NCI-H2081 (cell line): ENCODE results near the gene FAM240B.
A peak's percentile ranks its signal among the peaks of the same experiment; 100 is the strongest.

ENCODE experiments used
- DNase-seq, 2 experiments: peaks; one replicate each; lab custom pipeline; 2025; lab: John Stamatoyannopoulos, UW

Gene FAM240B

DNA sequence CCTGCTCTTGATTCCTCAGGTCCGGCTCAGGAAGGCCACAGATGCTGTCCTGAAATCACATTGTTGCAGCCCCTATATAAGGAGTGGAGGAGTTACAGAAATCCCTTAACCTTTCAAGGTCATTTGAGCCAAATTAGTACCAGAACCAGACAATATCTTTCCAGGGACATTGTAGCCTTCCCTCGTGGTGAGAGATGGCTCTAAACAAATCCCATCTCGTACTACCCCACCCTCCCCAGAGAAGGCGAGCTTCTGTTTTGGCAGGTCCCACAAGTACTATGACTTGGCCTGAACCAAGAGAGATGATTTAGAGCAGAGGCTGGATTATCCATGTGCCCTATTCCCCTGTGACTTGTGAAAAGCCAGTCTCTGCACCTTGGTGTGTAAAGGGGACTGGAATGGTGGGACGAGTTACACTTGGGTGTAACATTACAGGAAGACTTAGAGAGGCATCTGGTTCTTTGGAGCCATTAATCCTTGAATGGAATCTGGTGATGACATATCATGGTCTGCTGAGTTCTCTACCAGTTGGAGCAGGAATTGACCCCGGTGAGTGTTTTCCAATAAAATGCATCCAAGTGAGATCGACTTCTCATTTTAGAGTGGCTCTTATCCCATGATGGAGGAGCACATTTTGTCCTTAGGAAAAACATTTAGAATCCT lies at the start of gene FAM240B:
TSS of gene FAM240B (minus strand) at position 51 of the 663 bp plus-strand sequence. CDS start 16,134 bp downstream, outside the sequence.
- DNase-seq: no peak

DNA sequence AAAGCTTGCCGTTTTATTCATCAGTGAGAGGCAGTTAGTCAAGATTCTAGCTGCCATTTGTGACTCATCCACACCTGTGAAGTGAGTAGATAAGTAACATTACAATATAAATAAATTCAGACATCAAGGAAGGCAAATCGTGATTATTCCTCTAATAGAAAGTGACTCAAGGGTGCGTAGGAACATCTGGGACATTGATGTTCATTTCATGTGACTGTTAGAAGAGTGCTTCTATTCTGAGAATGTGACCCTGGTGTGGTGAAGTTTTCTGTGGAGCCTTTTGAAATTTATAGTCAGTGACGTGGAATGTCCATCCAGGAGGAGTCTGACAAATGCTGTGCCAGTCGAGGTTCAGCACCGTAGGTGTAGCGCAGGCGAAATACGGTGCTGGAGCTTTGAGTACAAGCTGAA lies 48.4 kb upstream of the FAM240B start:
- no peak for DNase-seq

DNA sequence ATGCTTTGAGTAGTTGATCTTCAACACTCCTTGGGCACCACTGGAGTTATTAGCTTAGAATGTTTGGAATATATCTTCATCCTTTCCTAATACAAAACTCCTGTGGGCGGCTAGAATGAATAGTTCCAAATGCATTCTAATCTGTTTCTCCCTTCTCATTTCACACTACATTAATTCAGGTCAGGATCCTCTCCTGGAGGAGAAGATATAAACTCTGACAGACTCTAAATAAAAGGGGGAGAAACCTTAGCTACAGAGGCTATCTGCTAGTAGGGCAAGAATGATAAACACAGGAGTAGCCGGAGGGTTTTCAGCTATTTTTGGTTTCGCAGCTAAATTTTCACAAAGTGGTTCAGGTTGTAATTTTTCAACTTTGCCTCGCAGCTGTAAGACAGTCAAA lies 45.2 kb upstream of the FAM240B start:
- no peak for DNase-seq

DNA sequence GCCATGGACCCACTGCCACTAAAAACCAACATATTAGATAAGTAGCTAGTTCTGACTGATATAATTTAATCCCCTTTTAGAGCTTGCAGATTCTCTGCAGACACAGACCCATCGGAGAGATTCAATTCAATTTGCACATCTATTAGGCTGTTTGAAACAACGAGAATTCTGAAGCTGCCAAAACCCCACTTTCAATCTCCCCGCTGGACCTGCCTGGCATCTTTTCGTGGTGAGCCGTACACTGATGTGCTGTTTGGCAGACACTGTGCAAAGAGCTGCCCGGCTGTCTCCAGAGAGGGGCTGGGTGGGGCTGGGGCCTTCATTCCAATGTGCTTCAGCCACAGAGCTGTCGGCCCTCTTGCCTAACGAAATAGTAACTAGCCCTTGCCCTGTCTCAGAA lies 42.1 kb upstream of the FAM240B start:
- no peak for DNase-seq

DNA sequence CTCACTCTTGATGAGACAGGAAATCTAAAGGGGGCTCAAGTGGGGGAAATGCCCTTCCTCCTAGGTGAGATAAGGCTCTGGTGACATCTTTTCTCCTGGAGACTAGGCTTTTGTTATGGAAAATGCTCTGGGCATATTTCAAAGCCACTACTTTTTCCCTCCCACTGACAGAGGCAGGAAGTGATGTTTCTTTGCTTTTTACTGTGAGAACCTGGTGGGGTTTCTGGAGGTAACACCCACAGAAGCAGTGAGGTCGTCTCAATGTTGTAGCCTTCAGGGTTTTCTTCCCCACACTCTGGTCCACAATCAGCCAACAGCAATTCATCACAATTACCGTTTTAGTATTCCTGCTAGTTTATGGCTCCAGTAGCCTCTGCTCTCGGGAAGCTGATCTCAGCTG lies 41.4 kb upstream of the FAM240B start:
- no peak for DNase-seq

DNA sequence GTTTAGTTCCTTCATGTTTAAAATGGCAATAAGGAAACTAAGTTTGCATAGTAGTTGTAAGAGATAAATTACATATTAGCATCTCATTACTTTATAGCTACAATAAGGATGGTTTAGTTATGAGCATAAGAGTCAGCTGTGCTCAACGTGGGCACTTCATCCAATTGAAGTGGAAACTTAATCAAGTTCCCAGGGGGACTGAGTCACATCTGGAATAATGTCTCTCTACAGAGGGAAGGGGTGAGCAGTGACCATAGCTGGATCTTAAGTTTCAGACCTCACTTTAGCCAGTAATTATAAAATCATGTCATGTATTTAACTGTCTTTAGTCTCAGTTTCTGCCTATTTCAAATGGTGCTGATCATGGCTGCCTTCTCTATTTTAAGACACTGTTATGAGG lies 36.8 kb upstream of the FAM240B start:
- DNase-seq: no peak

DNA sequence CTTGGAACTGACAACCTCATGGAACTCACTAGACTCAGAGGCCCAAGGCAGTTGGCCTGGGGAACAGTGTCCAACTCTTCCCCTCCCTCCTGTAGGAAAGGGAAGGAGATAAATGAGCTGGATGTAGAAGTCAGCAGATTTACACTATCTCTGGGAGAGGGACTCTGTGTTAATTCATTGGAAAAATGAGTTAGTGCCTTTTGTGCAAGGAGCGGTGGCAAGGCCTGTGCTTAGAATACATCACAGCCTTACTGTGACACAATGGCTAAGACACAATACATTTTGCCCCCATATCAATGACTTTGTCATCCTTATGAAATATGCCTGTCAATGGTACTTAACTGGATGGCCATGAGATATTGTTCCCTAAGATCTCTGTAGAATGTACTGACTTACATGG lies 28.0 kb upstream of the FAM240B start:
- DNase-seq: no peak

DNA sequence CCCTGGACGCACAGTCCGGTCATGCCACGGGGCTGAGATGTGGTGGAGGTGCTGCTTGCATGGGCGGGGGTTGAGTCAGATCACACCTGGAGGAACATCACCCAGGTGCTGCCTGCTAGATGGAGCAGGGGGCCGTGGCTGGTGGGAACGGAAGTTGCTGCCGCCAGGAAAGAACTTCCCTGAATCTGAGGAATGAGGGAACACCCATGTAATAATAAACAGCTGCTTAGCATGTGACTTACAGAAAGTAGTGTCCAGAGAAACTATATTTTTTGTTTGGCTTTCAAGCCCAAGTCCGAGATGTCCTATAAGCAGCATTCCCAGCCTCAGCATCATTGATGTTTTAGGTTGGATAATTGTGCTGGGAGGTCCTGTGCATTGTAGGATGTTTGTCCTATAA lies 27.1 kb upstream of the FAM240B start:
- no peak for DNase-seq

DNA sequence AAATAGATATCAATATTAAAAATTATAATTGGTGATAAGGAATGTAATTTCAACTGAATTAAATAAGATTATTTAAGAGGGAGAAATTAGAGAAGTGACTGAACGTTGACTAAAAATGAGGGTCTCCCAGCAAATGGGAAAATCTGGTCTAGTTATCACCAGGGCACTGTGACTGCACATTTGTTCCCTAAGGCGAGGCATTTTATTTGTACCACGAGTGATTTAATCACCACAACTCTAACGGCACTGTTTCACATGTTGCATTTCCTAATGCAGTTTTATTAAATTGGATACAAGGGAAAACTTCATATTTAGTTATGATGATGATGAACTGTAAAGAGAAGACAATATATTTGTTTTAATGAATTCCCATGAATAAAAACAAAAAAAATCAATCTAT lies 26.4 kb upstream of the FAM240B start:
- DNase-seq: no peak

DNA sequence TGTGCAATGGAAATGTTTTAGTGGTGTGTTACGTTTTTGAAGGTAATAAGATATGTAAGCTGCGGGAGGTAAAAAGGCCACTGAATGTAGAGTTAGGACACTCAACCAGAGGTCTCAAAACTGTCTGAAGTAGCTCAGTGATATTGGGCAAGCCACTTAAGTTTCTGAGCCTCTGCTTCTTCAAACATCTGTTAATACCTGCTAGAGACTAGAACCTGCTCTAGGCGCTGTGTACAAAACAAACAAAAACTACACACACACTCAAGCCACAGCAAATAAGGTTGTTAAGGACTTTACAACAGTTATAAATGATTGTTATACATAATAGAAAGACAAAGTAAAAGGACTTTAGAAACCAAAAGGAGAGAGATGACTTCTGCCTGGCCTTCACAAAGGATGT lies 24.6 kb upstream of the FAM240B start:
- no peak for DNase-seq

DNA sequence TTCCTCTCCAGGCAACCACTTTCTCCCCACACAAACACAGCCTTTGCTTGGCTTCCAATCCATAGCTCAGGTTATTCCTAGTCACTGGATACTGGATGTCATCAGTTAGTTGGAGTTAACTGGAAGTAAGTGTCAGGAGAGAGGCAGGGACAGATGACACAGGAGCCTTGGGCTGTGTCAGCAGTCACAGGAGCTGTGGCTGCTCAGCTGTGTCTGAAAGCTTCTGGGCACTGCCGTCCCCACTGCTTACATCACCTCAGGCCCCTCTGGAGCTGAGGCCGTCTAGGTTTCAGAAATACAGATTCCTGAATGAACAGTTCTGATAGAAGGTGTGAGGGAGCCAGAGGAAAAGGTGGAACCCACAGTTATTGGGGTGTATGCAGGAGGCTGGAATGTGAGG lies 17.3 kb upstream of the FAM240B start:
- DNase-seq: no peak

DNA sequence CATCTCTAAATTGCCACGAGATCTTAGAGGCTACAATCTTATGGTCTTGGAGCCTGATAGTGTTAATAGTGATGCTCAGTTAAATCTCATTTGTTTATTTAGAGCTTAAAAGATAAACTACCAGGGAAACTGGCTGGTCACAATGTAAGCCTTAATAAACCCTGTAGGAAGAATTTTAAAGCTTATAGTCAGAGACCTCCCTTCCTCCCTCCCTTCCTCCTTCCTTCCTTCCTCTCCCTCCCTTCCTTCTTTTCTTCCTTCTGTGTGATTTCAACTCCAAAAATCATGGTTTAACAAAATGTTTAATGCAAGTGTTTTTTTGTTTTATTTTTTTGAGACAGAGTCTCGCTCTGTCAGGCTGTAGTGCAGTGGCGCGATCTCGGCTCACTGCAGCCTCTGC lies 14.9 kb upstream of the FAM240B start:
- DNase-seq: no peak

DNA sequence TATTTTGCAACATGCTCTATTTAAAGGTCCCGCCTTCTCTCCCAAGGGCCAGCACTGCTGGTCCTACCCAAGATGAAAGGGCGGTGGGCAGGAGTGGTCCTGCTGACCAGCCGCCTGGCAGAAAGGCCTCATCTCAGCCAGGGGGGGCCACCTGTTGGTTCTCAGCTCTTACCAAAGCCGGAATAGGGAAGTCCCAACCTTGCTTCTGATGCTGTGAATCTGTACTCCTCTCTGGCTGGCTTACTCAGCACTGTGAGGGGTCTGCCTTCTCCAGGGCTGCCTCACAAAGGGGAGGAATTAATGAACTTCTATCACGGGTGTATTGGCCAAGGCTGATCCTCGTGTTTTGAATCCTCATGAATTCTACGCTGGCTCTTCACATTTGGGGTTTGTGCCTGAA lies 13.6 kb upstream of the FAM240B start:
- no peak for DNase-seq

DNA sequence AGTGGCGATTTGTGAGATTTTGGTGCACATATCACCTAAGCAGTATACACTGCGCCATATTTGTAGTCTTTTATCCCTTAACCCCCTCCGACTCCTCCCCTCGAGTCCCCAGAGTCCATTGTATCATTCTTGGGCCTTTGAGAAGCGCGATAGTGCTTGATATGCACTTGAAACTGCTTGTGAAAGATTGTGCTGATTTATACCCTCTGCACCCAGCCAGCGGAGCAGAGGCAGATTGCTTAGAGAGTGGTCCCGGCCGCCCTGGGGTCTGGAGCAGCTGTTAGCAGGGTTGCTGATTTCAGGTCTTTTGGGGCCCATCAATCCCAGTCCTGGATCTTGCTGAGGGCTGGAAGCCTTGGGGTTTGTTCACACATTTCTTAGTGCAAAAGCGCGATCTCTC lies 13.0 kb upstream of the FAM240B start:
- DNase-seq: no peak

DNA sequence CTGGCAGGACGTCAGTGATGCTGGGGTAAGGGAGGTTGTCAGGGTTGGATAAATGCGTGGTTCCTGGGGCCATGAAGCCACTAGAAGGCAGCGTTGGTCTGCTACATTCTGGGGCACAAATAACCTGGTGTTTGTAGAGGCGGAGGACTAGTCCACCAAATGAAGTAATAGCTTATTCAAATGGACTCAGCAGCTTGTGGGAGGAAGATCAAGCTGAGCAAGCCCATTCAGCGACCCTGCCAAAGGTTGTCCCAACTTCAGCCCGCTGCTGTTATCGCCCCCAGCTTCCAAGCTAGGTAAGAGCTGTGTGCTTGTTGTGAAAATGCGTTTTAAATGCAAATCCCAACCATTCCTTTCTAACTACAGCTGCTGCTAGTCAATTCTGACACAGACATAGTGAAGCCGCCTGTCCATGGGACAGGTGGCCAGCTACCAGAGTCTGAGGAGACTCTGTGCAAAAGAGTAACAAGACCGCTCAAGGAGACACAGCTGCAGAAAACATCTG lies 7.6 kb upstream of the FAM240B start:
- peak; percentile 22 to 26 for DNase-seq

DNA sequence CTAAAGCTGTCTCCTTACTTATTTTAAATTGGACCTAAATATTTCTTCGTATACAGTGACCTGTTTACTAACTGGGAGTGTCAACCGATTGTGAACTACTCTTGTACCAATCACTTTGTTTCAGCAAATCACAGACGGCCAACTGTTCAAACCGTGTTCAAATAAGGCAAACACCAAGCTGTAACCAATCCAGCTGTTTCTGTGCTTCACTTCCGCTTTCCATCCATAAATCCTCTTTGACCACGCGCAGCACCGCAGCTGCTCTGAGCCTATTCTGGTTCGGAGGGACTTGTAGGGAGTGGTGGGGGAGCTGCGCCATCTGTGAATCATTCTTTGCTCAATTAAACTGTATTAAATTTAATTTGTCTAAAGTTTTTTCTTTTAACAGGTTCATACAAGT lies 4.8 kb upstream of the FAM240B start:
- no peak for DNase-seq

DNA sequence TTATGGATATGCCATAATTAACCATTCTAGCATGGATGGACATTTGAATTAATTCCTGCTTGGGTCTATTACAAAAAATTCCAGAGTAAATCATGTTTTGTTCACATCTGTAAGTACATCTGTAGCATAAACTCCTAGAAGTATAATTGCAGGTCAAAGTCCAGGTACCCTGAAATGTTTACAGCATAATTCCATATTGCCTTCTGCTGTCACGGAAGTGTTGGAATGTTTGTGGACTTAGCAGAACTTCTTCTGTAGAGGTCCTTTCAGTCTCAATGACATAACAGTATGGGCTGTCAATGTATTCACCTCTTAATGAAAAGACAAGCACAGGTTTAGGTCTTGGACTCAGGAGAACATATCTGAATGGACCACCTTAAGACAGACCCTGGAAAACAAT lies 1.8 kb downstream of the FAM240B start:
- no peak for DNase-seq

DNA sequence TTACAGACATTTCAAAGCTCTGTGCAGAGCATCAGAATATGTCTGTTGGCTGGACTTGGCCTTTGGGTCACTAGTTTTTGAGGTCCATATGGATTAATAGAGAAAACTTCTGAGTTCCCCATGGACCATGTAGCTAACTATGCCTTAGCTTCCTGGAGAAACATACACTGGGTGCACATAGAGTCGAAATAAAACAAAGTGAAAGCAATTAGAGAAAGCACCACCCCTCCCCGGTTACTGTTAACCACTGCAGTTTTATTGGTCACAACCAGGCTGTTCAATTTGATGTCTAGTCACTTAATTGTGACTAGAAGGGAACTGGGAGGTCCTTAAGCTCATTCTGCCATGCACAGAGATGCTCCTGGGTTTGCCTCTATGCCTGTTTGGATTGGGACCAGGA lies 4.2 kb downstream of the FAM240B start:
- DNase-seq: no peak

DNA sequence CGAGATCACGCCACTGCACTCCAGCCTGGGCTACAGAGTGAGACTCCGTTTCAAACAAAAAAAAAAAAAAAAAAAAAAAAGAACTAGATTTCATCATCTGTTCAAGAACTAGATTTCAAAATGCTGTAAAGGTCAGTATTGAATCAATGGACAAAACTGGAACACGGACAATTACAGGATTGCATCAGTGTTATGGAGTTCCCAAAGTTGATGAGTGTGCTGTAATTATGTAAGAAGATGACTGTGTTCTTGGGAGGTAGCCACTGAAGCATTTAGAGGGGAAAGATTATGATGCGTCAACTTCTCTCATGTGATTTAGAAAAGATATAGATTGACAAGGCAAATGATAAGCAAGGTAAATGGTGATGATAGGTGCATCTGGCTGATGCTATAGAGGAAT lies 6.5 kb downstream of the FAM240B start:
- DNase-seq: no peak

DNA sequence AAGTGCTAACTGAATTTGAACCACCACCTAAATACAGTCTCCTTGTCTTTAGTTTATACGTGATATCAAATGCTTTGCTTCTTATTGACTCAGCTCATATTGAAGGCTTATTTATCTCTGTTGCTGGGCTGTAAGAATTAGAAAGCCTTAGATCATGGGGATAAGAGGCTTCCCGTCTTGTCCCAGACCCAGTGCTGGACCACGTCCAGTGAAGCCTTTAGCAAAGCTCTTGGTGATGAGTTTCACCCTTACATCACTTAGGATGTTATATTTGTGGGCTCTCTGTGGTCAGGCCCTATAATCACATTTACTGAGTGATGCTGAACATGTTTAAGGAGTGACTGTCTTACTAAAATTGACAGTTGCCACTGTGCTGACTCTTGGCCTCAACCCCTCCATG lies 11.2 kb downstream of the FAM240B start:
- DNase-seq: no peak

DNA sequence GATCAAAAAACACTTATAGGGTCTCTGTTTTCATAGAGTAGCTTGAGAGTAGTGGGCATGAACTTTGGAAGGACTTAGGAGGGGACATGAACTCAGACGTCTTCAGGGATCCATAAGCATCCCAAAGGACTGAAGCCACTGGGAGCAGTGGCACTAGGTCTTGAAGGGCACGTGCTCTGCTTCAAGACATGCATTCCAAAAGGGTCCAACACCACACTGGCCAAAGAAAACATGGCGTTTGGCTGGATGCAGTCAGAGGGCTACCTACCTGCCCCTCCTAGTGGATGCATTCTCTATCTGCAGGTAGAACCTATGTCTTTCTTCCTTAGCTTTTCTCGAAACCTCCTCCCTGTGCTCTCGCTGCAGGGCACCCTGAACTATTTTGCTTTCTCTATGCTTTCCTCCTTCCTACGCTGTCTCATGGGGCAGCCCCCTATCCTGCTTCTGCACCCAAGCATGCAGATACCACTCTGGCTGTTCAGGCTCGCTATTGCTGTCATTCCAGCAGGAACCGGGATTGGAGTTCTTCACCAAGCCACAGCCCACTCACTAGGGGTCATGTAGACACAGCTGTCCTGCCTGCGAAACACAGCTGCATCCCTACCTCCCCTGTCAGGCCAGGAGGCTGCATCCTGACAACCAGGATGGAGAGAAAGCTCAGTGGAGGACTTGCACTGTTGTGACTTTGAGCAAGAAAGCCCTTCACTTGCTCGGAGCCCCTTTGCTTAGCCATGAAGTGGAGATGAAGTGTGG lies 11.9 kb downstream of the FAM240B start:
- DNase-seq: peak; percentile 15 to 40

DNA sequence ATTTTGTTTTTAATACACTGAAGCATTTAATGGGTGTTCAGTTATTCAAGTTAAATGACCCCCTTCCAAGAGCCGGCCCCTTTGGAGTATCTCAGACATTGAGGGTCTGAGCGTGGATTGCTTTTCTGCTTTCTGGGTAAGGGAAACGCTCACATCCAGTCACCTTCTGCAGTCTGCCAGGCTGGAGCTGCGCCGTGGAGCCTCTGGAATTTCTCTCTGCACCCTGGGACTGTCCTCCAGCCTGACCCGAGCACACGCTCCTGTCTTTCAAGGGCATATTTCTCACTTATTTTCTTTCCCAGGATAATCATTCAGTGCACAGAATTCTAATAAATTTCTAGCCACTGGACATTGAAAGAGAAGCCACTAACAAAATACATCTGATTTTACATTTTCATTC lies 13.4 kb downstream of the FAM240B start:
- DNase-seq: no peak

DNA sequence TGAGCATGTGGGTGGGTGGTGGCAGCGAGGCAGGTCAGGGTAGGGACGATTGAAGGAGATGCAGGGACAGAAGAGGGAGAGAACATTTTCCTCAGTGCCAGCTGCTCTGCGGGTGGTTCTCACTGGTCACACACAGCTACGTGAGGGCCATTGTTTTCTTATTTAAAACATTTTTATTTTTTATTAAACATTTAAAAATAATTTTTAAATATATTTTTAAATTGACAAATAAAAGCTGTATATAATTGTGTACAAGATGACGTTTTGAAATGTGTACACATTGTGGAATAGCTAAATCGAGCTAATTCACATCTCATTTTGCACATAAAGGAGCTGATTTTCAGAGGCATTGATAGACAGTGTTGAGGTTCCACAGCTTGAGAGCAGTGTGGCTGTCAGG lies 14.0 kb downstream of the FAM240B start:
- DNase-seq: no peak

DNA sequence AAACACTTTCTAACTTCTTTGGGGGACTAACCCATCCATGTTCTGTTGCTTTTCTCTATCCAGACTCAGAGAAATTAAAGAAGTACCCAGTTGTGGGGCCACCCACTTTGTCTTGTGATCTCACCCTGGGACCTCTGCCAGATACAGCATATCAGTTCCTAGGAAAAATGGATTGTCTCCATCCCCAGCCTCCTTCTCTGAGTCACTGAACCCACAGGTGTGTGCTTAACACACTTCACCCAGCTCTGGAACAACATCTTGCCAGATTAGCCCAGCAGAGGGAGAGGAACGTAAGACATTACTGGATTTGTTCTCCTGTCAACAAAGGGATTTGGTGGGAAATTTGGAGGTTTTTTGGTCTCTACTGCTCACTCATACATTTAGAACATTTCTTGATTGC lies 19.2 kb downstream of the FAM240B start:
- DNase-seq: no peak
